Stimulated activated CD4-positive, alpha-beta T cell treated with anti-CD3 and anti-CD28 coated beads, Interleukin-12 subunit alpha, Interleukin-12 subunit beta, amount 100 ng/mL, for 4 hours (primary cell): ENCODE results near the gene BLOC1S3.

Experiments used
- DNase-seq: peaks from one replicate; pipeline ENCODE4 v3.0.0-alpha.2; 2020

The BLOC1S3 gene

DNA sequence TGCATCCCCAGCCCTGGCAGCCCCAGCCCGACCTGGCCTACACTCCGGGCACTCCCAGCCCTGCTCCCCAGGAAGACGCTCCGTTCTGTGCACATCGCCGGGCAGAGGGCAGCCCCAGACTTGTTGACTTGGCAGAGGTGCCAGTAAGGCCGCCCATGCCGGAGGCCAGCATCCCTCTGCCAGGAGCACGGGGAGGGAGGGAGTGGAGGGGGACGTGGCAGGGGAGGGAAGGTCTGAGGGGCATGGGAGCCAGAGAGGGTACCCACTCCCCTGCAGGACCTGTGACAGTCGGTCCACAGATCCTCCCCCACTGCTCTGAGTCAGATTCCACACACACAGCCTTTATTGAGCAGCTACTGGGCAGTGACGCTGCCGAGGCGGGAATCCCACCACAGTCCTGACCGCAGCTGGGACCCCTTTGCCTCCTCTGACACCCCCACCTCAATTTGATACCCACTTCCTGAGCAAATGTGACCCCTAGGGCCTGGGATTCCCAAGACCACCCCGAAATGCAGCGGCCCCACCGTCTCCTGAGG is 15.9 kb upstream of the BLOC1S3 start:
- DNase-seq = no peak

DNA sequence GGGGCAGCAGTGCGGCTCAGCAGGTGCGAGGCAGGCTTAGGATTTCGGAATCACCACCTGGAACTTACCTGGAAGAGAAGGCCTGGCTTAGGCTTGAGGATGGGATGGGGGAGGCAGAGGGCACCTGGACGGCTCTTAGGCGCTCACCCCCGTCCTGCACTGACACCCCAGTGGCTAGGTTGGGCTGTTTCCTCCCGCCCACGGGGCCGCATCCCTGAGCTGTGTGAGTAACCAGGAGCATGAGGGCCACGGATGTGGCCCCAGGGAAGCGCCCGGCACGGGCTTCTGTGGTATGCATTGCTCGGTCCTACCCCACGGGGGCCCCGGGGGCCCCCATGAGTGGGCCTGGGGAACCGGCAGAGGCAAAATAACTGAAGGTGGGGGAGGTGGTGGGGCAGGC is 15.4 kb upstream of the BLOC1S3 start:
- no peak for DNase-seq

DNA sequence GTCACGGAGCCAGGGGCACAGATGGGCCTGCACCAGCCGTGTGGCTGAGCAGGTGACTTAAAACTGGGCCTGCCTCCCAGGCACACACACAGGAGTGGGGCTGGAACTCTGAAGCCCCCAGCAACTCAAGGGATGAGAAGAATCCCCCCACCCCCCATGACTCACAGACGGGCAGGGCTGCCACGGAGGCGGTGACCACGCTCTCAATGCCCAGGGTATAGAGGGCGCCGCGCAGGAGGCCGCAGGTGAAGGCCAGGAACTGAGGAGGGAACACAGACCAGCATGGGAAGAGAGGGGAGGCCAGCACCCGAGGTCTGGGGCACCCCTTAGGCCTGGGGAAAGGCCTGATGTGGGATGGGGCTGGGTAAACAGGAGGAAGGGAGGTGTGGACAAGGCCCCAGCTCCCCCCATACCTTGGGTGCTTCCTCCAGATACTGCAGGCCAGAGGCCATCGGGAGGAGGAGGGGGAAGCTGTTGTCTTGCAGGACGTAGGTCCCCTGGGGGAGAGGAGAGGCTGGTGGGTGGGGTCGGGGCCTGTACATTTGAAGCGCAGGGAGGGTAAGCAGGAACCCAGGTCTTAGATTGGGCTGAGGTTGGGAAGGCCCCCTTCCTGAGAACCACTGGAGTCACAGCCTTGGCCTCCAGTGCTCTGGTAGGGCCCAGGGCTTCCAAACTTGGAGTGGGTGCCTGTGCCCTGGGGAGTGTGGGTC is 14.7 kb upstream of the BLOC1S3 start:
- DNase-seq = no peak

DNA sequence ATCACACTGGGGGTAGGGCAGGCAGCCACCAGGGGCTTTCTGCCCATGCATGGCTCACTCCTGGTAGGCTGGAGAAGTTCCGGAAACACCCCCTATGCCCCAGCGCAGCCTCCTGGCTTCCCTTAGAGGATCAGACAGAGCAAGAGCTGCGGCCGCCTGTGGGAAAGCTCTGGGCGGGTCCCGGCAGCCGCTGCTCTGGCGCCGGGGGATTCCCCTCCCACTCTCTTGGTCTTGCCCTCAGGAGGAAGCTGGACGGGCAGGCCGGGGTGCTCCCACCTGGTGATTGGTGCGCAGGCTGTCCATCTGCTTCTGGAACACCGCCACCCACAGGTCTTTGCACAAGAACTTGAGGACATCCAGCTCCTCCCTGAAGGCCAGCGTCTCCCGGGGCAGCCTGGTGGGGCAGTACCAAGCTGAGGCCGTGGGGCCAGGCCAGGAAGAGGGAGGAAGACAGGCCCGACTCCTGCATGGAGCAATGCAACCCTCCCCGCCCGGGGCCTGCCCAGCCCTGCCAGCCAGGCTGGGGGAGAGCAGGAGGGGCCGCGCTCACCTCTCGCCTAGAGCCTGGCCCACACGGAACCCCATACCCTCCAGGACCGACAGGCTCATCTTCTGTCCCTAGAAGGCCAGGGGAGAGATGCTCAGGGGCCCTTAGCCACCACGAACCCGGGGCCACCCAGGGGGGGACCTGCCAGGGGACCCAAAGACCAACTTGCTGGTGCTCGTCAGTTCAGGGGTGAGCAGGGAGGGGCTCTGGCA is 13.8 kb upstream of the BLOC1S3 start:
- DNase-seq = peak; percentile 46

DNA sequence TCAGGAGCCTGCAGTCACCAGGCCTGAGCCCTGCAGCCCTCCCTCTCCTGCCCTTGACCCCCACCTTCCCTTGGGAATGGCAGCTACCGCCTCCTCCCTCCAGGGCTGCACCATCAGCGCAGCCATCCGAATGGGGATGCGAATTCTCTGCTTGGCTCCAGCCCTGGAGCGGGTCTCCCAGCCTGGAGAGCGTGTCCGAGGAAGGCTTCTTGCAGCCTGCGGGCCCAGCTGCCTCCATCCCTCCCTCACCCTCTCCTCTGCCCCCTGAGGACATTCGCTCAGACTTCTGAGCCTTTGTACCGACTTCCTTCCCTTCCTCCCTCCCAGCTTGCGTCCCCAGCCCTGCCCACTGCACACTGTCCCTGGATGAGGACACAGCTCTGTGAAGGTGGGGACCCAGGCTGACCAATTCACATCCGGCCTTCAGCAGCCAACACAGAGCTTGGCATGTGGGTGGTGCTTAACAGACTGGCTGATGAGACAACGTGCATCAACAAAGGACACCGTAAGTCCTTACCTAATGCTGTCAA is 11.8 kb upstream of the BLOC1S3 start:
- DNase-seq = no peak

DNA sequence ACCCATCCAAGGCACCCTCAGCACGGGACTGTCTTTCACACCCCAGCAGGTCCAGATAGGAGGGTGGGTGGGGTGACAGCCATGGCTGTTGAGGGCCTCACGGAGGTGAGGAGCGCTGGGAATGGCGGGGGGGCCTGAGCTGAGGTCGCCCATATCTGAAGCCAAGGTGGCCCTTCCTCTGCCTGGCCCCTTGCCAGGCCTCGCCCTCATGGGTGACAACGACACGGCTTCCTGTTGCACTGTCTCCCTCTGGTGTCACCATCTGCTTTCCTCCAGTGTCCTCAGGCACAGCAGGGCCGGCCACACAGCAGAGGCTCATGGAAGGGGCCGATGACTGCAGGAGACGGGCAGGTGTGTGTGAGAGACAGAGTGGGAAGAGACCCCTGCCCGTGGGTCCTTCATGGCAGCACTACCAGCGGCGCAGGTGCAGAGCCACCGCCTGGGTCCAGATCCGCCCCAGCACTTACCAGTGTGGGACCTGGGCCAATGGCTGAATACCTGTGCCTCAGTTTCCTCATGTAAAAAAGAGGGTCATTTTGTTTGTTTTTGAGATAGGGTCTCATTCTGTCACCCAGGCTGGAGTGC is 9.7 kb upstream of the BLOC1S3 start:
- no peak for DNase-seq

DNA sequence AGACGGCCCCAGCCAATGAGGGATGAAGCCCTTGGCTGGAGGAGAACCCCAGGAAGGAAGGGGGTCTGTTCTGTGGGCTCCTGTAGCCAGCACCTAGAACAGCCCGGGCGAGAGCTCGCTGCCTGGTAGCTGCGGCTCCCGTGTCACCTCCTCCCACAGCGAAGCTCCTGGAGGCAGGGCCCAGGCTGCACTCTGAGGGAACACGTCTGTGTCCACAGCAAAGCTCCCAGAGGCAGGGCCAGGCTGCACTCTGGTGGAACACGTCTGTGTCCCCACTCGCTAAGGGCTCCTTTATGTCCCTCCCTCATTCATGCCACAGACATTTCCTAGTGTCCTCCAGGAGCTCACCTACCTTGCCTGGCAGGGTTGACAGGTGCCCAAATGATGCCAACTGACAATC is 9.0 kb upstream of the BLOC1S3 start:
- DNase-seq = no peak

DNA sequence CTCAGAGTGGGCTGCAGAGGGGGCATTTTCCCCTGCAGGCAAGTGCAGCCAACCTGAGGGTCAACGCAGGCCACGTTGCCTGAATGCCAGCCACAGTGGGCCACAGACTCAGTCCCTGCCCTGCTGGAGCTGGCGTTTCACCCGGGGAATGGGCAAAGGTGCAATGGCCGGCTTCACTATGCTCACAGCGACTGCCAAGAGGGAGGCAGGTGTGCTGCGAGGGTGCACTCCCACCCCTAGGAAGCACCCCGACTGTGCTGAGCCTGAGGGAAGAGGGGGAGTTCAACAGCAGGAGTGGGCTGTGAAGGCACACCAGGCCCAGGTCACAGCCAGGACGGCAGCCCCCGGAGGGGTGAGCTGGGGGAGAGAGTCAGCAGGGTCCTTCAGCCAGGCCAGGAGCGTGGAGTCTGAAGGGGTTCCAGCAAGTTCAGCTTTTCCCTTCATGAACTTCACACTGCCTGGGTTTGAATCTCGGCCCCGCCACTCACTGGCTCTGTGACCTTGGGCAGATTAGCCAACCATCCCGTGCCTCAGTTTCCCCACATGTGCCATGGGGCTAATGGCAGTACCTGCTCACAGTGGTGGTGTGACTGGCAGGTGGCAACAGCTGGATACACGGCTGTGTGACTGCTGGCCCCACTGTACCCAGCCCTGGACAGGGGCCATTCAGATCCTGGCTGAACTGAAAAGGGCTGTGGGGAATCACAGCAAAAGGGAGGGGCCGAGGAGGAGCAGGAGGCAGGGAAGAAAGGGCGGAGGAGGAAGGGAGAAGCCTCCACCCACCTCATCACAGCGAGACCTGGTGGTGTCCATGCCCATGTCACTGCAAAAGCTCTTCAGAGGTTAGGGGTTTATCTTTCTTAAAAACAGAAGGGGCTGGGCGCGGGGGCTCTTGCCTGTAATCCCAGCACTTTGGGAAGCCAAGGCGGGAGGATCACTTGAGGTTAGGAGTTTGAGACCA is 8.2 kb upstream of the BLOC1S3 start:
- no peak for DNase-seq

DNA sequence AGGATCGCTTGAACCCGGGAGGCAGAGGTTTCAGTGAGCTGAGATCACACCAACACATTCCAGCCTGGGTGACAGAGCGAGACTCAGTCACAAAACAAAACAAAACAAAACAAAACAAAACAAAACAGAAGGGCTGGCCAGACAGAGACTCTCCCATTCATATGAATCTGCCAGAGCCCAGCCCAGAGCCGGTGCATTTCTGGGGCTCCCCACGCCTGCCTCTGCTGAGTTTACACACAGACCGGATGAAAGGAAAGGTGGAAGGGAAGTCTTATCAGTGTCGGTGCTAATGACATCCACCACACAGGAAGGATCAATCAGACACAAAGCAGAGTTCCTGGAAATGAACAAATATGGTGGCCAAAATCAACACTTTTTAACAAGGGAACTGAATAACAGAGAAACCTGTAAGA is 7.4 kb upstream of the BLOC1S3 start:
- peak; percentile 17 for DNase-seq

DNA sequence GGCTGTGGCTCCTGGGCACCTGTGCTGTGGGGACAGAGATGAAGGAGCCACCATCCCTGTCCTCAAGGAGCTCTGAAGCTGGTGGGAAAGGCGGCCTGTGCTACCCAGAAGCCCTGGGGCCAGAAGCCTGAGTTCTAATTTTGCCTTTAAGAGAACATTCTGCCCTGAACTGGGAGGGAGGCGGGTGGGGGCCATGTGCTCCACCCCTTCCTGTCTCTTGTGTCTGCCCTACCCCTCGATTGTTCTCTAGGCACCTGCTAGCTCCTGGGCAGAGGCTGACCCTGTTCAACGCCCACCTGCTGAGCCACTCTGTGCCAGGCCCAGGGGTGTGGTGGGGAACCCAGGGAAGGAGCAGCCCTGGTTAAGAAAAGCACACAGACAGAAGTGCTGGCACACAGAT is 6.4 kb upstream of the BLOC1S3 start:
- DNase-seq = no peak

DNA sequence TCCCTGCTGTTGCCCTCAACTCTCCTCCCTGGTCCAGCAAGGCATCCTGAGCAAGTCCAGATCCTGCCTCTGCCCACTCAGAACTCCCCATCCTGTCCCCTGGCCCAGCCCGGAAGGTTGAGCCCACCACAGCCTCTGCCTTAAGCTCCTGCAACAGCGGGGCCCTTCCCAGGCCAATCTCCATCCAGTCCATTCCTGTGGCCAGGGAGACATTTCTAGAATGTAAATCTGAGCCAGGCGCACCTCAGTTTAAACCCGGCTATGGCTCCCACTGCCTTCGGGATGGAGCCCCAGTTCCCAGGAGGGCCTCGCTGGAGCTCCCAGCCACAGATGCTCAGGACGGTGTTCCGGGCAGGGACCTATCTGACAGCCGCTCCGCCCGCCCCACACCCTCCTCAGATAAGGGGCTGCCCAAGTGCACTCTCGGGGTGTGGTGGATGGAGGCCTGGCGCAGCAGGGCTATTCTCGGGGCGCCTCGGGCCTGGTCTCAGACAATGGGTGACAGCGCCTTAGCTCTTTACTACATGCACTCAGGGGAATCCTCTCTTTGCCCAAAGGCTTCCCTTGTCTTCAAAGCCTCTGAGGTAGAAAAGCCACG is 5.9 kb upstream of the BLOC1S3 start:
- no peak for DNase-seq

DNA sequence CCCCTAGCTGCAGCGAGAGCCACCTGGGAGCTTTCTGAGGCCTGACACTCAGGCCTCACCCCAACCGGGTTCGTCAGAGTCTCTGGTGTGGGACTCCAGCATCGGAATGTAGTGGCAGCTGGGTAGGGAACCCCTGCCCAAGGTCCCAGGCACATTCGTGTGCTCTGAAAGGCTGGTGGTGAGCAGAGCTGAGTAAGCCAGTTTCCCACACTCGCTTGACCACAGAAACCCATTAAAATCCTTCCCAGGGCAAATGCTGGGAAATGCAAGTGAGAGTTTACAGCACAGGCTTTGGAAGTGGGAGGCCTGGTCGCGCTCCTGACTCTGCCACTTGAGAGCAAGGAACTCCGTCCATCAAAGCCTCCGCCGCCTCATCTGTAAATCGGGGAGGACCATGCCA is 4.8 kb upstream of the BLOC1S3 start:
- no peak for DNase-seq

DNA sequence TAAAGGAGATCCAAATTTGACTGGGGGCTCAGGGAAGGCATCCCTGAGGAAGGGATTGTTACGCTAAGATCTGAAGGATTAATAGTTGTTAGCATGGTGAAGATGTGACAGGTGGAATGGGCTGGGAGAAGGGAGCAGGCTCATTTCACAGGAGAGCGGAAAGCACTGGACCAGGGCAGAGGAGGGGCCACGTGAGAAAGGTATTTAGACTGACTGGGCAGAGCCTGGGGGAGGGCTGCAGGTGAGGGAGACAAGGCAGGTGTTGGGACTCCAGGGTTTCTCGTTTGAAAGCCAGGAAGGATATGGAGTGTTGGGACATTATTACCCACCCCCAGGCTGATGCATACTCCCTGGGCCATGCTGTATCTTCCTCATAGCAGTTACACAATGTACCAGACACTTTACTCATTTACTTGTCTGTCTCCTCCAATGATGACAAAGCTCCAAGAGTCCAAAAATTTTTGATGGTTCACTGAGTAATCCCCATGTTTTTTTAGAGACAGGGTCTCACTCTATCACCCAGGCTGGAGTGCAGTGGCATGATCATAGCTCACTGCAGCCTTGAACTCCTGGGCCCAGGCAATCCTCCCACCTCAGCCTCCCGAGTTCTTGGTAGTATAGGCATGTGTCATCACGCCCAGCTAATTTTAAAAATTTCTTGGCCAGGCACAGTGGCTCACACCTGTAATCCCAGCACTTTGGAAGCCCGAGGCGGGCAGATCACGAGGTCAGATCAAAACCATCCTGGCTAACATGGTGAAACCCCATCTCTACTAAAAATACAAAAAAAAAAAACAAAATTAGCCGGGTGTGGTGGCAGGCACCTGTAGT is 2.9 kb upstream of the BLOC1S3 start:
- no peak for DNase-seq

DNA sequence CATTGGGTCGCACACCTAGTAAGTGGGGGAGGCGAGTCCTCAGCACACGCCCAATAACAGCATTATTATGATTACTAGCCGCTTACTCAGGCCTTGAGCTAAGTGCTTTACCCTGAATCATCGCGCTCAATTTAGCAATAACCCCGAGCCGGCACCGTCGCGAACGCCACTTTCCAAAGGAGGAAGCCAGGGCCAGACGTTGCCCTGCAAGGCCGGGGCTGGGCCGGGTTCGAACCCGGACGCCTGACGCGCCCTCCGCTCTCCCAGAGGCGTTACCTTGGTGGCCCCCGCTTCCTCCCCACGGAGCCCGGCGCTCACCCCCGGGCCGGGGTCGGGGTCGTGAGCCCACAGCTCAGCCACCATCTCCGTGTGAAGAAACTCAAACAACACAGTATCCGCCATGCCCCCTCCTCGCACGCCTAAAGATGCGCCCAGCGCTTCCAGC is 745 bp upstream of the BLOC1S3 start, which contains the start of gene TRAPPC6A:
Gene TRAPPC6A, minus strand, starts transcription at position 421 of the 445 bp plus-strand sequence. Its CDS starts 19 bp downstream, at position 402.
- DNase-seq = no peak

DNA sequence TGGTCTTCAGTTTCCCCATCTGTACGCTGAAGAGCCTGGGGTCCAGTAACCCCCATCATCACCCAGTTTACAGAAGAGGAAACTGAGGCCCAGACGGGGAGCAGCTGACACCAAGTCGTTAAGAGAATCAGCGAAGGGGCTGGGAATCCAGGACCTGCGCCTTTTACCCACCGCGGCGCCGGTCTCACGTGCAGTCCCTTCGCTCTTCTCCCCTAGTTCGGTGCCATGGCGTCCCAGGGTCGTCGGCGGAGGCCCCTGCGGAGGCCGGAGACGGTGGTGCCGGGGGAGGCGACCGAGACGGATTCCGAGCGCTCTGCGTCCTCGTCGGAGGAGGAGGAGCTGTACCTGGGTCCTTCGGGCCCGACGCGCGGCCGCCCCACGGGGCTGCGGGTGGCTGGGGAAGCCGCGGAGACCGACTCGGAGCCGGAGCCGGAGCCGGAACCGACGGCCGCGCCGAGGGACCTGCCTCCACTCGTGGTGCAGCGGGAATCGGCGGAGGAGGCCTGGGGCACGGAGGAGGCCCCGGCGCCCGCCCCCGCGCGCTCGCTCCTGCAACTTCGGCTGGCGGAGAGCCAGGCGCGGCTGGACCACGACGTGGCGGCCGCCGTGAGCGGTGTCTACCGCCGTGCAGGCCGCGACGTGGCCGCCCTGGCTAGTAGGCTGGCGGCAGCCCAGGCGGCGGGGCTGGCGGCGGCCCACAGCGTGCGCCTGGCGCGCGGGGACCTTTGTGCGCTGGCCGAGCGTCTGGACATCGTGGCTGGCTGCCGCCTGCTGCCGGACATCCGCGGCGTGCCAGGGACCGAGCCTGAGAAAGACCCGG is 698 bp downstream of the BLOC1S3 start:
- peak; percentile 40 for DNase-seq

DNA sequence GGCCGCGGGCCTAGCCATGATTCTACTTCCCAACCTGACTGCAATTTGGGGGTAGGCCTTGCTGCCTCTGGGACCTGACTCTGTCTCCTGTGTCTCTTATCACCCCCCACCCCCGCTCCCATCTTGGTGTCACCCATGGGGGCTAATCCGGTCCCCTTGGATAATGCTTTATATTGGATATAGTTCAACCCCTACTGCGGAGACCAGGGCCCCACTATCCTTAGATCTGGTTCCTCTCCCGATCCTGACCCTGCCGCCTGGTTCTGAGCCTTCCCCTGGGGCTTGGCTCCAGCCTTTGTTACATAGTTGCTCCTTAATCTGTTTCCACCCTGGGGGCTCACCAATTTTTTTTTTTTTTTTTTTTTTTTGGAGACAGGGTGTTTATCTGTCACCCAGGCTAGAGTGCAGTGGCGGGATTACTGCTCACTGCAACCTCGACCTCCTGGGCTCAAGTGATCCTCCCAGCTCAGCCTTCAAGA is 1.3 kb downstream of the BLOC1S3 start:
- no peak for DNase-seq

DNA sequence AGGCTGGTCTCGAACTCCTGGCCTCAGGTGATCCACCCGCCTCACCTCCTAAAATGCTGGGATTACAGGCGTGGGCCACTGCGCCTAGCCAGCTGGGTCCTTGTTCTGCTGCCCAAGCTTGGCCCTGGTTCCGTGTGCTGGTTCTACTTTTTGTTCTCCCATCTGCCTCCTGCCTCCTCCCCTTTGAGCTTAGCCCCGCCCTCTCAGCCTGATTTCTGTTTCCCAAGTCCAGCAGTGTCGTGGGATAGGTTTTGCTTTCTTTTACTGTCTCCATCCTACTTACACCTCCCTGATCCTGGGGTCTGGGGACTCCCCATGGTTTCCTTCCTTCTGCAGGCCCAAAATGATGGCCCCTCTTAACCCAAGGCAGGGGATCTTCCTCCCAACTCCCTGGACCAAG is 2.4 kb downstream of the BLOC1S3 start:
- DNase-seq = no peak

DNA sequence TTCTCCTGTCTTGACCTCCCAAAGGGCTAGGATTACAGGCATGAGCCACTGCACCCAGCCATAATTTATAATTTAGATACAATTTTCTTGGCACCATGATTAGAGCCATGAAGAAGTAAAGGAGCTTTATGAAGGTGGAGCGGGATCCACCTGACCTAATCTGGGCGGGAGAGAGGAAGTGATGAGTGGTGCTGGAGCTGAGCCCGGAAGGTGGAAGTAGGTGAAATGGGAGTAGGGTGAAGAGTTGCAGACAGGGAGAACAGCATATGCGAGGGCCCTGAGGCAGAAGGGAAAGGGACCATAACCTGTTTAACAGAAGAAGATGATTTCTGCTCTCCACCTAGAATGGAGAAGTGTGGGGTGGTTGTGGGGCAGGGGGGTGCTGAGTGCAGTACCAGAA is 4.2 kb downstream of the BLOC1S3 start:
- no peak for DNase-seq

DNA sequence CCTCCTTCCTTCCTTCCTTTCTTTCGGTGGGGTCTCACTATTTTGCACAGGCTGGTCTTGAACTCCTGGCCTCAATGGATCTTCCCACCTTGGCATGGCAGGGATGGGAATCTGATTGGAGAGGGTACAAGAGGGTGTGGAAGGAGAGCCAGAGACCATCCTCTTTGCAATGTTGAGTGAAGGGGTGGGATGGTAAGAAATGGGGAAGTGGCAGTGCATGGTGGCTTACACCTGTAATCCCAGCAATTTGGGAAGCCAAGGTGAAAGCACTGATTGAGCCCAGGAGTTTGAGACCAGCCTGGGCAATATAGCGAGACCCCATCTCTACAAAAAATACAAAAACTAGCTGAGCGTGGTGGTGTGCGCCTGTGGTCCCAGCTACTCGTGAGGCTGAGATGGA is 5.5 kb downstream of the BLOC1S3 start:
- DNase-seq = no peak
